Sigmoid colon (tissue), 4 donors: Measurements from ENCODE around the gene ACVR2A.

Source experiments
- EP300 ChIP-seq, 4 donors: sonication (generic); formaldehyde crosslinking; IDR thresholded peaks; one replicate each; pipeline ENCODE4 v1.6.1; 2017; ENCODE audit warnings: antibody characterized with exemption in 4 of 4
- POLR2A ChIP-seq, 2 donors: fragments of 450-650 bp; IDR thresholded peaks; one replicate each; pipeline ENCODE4 v1.6.1; 2016; ENCODE audit warnings: antibody characterized with exemption in 2 of 2, mild to moderate bottlenecking in 2 of 2, moderate library complexity in 2 of 2
- POLR2AphosphoS5 ChIP-seq, 4 donors: sonication (generic); formaldehyde crosslinking; IDR thresholded peaks; one replicate each; pipeline ENCODE4 v1.6.1; 2017; ENCODE audit warnings: antibody characterized with exemption in 4 of 4
- TF ChIP-seq, protein P1 (sequence below), 4 experiments: fragments of 450-650 bp in 3 of 4; fragments of 200-600 bp in 1 of 4; IDR thresholded peaks; one replicate each; pipeline ENCODE4 v1.5.1; 2016 to 2019; ENCODE audit warnings: antibody characterized with exemption in 4 of 4, mild to moderate bottlenecking in 3 of 4, moderate library complexity in 2 of 4

DNA sequence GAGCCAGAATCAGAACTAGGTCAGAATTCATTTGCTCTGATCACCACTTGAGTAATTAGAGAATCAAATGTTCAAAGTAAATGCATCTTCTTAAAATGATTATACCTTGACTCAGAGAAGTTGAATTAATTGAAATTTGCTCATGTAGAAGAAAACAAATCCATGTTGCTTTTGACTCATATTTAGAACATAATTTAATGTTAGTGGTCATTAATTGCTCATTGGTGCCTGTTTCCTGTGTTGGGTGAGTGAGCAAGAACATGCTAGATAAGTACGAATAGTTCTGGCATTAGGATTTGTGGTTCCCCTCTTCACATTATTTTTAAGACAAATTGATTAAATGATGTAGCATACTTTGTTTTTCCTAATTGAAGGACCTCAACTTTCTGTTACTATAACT lies 19.0 kb downstream of the ACVR2A start:
- TF ChIP-seq, protein P1, sequence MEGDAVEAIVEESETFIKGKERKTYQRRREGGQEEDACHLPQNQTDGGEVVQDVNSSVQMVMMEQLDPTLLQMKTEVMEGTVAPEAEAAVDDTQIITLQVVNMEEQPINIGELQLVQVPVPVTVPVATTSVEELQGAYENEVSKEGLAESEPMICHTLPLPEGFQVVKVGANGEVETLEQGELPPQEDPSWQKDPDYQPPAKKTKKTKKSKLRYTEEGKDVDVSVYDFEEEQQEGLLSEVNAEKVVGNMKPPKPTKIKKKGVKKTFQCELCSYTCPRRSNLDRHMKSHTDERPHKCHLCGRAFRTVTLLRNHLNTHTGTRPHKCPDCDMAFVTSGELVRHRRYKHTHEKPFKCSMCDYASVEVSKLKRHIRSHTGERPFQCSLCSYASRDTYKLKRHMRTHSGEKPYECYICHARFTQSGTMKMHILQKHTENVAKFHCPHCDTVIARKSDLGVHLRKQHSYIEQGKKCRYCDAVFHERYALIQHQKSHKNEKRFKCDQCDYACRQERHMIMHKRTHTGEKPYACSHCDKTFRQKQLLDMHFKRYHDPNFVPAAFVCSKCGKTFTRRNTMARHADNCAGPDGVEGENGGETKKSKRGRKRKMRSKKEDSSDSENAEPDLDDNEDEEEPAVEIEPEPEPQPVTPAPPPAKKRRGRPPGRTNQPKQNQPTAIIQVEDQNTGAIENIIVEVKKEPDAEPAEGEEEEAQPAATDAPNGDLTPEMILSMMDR (IDR thresholded peaks at IDR 0.05): no peak
- TF ChIP-seq POLR2AphosphoS5 (IDR thresholded peaks at IDR 0.05) (no peak), POLR2A (IDR thresholded peaks at IDR 0.05) (no peak), EP300 (IDR thresholded peaks at IDR 0.05) (no peak)
